Sigmoid colon (tissue), 3 donors: ENCODE results near the gene GPATCH8.

Source experiments
- POLR2A ChIP-seq, 2 donors: fragments of 450-650 bp; IDR thresholded peaks; one replicate each; pipeline ENCODE4 v1.6.1; 2016; ENCODE audit warnings: antibody characterized with exemption in 2 of 2, mild to moderate bottlenecking in 2 of 2, moderate library complexity in 2 of 2
- TF ChIP-seq, protein P1 (sequence below), 4 experiments: fragments of 450-650 bp in 3 of 4; fragments of 200-600 bp in 1 of 4; IDR thresholded peaks; one replicate each; pipeline ENCODE4 v1.5.1; 2016 to 2019; ENCODE audit warnings: antibody characterized with exemption in 4 of 4, mild to moderate bottlenecking in 3 of 4, moderate library complexity in 2 of 4

DNA sequence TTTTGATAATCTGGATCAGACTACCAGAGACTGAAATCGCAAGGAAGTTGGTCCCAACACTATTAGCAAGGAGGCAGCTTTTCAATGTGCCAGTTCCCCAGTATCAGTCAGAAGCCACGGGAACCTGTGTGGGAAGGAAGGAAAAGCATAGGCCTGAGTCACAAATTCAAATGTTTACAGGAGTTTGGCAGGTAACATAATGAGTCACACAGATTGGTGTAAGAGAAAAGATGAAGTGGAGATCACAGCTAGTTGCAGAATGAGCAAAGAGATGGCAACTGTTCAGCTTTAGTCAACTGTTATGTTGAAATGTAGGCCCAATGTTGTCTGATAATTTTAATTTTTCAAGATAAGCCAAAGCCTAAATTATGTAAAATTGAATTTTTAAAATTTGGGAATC, 85.7 kb downstream of the GPATCH8 start:
- TF ChIP-seq, protein P1, sequence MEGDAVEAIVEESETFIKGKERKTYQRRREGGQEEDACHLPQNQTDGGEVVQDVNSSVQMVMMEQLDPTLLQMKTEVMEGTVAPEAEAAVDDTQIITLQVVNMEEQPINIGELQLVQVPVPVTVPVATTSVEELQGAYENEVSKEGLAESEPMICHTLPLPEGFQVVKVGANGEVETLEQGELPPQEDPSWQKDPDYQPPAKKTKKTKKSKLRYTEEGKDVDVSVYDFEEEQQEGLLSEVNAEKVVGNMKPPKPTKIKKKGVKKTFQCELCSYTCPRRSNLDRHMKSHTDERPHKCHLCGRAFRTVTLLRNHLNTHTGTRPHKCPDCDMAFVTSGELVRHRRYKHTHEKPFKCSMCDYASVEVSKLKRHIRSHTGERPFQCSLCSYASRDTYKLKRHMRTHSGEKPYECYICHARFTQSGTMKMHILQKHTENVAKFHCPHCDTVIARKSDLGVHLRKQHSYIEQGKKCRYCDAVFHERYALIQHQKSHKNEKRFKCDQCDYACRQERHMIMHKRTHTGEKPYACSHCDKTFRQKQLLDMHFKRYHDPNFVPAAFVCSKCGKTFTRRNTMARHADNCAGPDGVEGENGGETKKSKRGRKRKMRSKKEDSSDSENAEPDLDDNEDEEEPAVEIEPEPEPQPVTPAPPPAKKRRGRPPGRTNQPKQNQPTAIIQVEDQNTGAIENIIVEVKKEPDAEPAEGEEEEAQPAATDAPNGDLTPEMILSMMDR (IDR thresholded peaks at IDR 0.05), result no peak
- TF ChIP-seq POLR2A (IDR thresholded peaks at IDR 0.05), result no peak
